CD4-positive, alpha-beta T cell (primary cell): ENCODE data around the gene WDR37. TPM values are rescaled to one million over a fixed set of nuclear protein-coding genes. Genes with fewer than 3 reads are reported as not detected.

ENCODE experiments used
- ATAC-seq: fragments of 200-7000 bp; cut with Tn5 transposase; one replicate; pipeline ENCODE4 v1.10.0; 2022; ENCODE audit warnings: mild to moderate bottlenecking; ENCODE audit not compliant: poor library complexity
- CTCF ChIA-PET: fragments of 350-600 bp; sonication (Branson Sonifier 250); formaldehyde crosslinking; loops from one replicate; lab custom pipeline; 2021; ENCODE audit warnings: antibody characterized with exemption, inconsistent platforms; lab: Charles Lee
- POLR2A ChIA-PET: fragments of 350-600 bp; sonication (Branson Sonifier 250); formaldehyde crosslinking; loops from one replicate; lab custom pipeline; 2021; ENCODE audit warnings: antibody characterized with exemption, inconsistent platforms; lab: Charles Lee
- DNase-seq, 14 experiments: peaks; one replicate each; pipeline ENCODE4 v3.0.0-alpha.2; 2013 to 2020; ENCODE audit warnings: mixed read lengths in 2 of 14
- H3K27ac ChIP-seq, 2 donors: one replicate each; pipeline versions ENCODE4 v1.5.1 to v1.7.0; 2013; ENCODE audit warnings: low read length in 2 of 2, low read depth in 1 of 2, mild to moderate bottlenecking in 1 of 2
- H3K27me3 ChIP-seq, 2 experiments: 1 replicate in 1 of 2; 2 replicates in 1 of 2; pipeline versions ENCODE4 v1.6.1 to v1.7.0; 2013; ENCODE audit warnings: low read length in 2 of 2, control low read depth in 1 of 2, mild to moderate bottlenecking in 1 of 2, moderate library complexity in 1 of 2; ENCODE audit not compliant: insufficient read depth in 2 of 2, control insufficient read depth in 1 of 2
- H3K36me3 ChIP-seq: one replicate; pipeline ENCODE4 v1.6.1; 2013; ENCODE audit warnings: low read length, control low read depth; ENCODE audit not compliant: insufficient read depth
- H3K4me1 ChIP-seq: one replicate; pipeline ENCODE4 v1.6.1; 2013; ENCODE audit warnings: low read length, control low read depth; ENCODE audit not compliant: insufficient read depth
- H3K4me3 ChIP-seq: one replicate; pipeline ENCODE4 v1.5.1; 2013; ENCODE audit warnings: mild to moderate bottlenecking, low read length, moderate library complexity
- H3K9me3 ChIP-seq, 2 experiments: 1 replicate in 1 of 2; 2 replicates in 1 of 2; pipeline versions ENCODE4 v1.6.1 to v1.7.0; 2013; ENCODE audit warnings: low read length in 2 of 2, mild to moderate bottlenecking in 2 of 2, control low read depth in 1 of 2, moderate library complexity in 1 of 2; ENCODE audit not compliant: control insufficient read depth in 1 of 2, insufficient read depth in 1 of 2
- H3K27ac Mint-ChIP-seq: one replicate; pipeline ENCODE4 v1.8.0; 2020; ENCODE audit warnings: mixed read lengths
- H3K27me3 Mint-ChIP-seq: one replicate; pipeline ENCODE4 v1.8.0; 2021; ENCODE audit warnings: mixed read lengths
- H3K36me3 Mint-ChIP-seq: one replicate; pipeline ENCODE4 v1.8.0; 2021; ENCODE audit warnings: low read depth, mixed read lengths
- H3K4me1 Mint-ChIP-seq: one replicate; pipeline ENCODE4 v1.8.0; 2021; ENCODE audit warnings: low read depth, mixed read lengths
- H3K4me3 Mint-ChIP-seq: one replicate; pipeline ENCODE4 v1.8.0; 2020; ENCODE audit warnings: mild to moderate bottlenecking, mixed read lengths
- H3K9me3 Mint-ChIP-seq: one replicate; pipeline ENCODE4 v1.8.0; 2020; ENCODE audit warnings: mixed read lengths
- intact Hi-C, 2 experiments: fragments of 100-400 bp; cut with DNase I in 1 of 2; cut with micrococcal nuclease in 1 of 2; formaldehyde crosslinking; loops; one replicate each; pipeline versions ENCODE4 v1.15.1 to v1.9.0; 2023 to 2025; cut with DNase I, micrococcal nuclease
- total RNA-seq, 174 experiments: library from RNA in 2 of 174; stranded (reverse) in 2 of 174; gene quantifications; one replicate each; pipeline ENCODE4 v1.2.3 and lab custom pipeline; 2021 to 2026
- TF ChIP-seq, protein P1 (sequence below): fragments of 200-600 bp; IDR thresholded peaks from one replicate; pipeline ENCODE4 v1.8.0; 2022; ENCODE audit warnings: antibody characterized with exemption, mild to moderate bottlenecking

Gene WDR37
- total RNA-seq, 2 experiments from 2014 or later: 17.0 to 17.7 TPM

- TF ChIP-seq, protein P1, sequence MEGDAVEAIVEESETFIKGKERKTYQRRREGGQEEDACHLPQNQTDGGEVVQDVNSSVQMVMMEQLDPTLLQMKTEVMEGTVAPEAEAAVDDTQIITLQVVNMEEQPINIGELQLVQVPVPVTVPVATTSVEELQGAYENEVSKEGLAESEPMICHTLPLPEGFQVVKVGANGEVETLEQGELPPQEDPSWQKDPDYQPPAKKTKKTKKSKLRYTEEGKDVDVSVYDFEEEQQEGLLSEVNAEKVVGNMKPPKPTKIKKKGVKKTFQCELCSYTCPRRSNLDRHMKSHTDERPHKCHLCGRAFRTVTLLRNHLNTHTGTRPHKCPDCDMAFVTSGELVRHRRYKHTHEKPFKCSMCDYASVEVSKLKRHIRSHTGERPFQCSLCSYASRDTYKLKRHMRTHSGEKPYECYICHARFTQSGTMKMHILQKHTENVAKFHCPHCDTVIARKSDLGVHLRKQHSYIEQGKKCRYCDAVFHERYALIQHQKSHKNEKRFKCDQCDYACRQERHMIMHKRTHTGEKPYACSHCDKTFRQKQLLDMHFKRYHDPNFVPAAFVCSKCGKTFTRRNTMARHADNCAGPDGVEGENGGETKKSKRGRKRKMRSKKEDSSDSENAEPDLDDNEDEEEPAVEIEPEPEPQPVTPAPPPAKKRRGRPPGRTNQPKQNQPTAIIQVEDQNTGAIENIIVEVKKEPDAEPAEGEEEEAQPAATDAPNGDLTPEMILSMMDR: no peak
- no peaks in the 10 kb centered on the region for H3K27me3 ChIP-seq
- H3K4me3 ChIP-seq: no peak overlapping the region
- ATAC-seq (no peak), DNase-seq (no peak)
- no peaks in the 10 kb centered on the region for H3K36me3 ChIP-seq
- CTCF ChIA-PET: no interaction called here
- H3K4me1 Mint-ChIP-seq: no peaks in the 10 kb centered on the region
- H3K4me3 Mint-ChIP-seq: no peak overlapping the region
- POLR2A ChIA-PET: no interaction called here
- no peaks in the 10 kb centered on the region for H3K4me1 ChIP-seq
- H3K9me3 ChIP-seq: no peaks in the 10 kb centered on the region
- H3K27ac ChIP-seq: no peak overlapping the region
- intact Hi-C loops: no loop called here
- no peak overlapping the region for H3K27ac Mint-ChIP-seq
- H3K9me3 Mint-ChIP-seq: no peaks in the 10 kb centered on the region
- H3K36me3 Mint-ChIP-seq: no peaks in the 10 kb centered on the region
- H3K27me3 Mint-ChIP-seq: peaks cover 10% of the 10 kb centered on the region
Observed at GRCh38 chr10:1169186-1169885, 113.2 kb downstream of the WDR37 start.

DNA sequence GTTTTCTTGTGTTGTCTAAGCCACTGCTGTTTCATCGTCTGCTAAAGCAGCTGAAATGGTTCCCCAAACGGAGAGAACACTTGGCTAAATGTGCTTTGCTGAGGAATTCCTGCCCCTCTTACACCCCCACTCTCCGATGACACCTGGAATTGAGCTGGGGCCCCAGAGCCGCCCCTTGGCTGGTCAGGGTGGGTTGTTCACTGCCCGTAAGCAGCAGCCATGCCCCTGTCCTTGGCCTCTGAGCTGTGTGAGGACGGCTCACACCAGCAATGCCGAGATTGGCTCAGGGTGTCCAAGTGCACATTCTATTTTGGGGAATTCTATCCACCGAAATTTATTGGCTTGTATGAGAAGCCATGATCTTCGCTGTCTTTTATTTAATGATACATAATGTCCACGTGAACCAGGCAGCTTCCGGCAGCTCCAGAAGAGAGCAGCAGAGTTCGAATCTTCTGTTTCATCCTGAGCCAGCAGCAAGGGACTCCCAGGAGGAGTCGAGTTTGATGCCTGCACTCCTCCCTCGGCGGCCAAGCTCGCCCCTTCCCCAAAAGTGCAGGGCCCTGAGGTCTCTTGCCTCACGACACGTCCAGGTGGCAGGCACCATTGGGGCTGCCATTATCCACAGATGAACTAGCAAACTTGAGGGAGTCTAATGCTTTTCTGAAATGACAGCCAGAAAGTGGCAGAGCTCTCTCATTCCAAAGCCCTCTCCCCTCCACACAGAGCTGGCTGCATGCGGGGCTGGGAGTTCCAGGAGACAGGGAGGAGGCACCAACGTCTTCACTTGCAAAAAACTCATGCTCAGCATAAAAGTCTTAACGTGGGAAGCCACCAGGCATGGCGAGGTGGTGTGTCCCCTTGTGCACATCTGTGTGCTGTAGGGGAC is 114.0 kb downstream of the WDR37 start:
- no peak overlapping the region for H3K4me3 ChIP-seq
- no peaks in the 10 kb centered on the region for H3K9me3 Mint-ChIP-seq
- no peak for DNase-seq
- TF ChIP-seq, protein P1: no peak
- no peaks in the 10 kb centered on the region for H3K27me3 ChIP-seq
- ATAC-seq: no peak
- H3K27ac ChIP-seq: no peak overlapping the region
- no peaks in the 10 kb centered on the region for H3K4me1 ChIP-seq
- H3K9me3 ChIP-seq: no peaks in the 10 kb centered on the region
- POLR2A ChIA-PET: no interaction called here
- no peaks in the 10 kb centered on the region for H3K36me3 ChIP-seq
- H3K27ac Mint-ChIP-seq: no peak overlapping the region
- CTCF ChIA-PET: no interaction called here
- no peaks in the 10 kb centered on the region for H3K36me3 Mint-ChIP-seq
- H3K27me3 Mint-ChIP-seq: peaks cover 10% of the 10 kb centered on the region
- intact Hi-C loops: no loop called here
- no peak overlapping the region for H3K4me3 Mint-ChIP-seq
- no peaks in the 10 kb centered on the region for H3K4me1 Mint-ChIP-seq

GRCh38 chr10:1170867-1171180 is 114.6 kb downstream of the WDR37 start:
- Mint-ChIP-seq H3K36me3 (no peaks in the 10 kb centered on the region), H3K27me3 (peaks cover 8% of the 10 kb centered on the region), H3K4me3 (no peak overlapping the region), H3K4me1 (no peaks in the 10 kb centered on the region), H3K9me3 (no peaks in the 10 kb centered on the region), H3K27ac (no peak overlapping the region)
- H3K36me3 ChIP-seq: no peaks in the 10 kb centered on the region
- H3K9me3 ChIP-seq: no peaks in the 10 kb centered on the region
- no peaks in the 10 kb centered on the region for H3K27me3 ChIP-seq
- no peak overlapping the region for H3K27ac ChIP-seq
- DNase-seq (no peak), ATAC-seq (no peak)
- H3K4me3 ChIP-seq: no peak overlapping the region
- intact Hi-C loops: no loop called here
- no peaks in the 10 kb centered on the region for H3K4me1 ChIP-seq
- ChIA-PET POLR2A (no interaction called here), CTCF (no interaction called here)
- TF ChIP-seq, protein P1: no peak
